RPMI8226 (cell line): ENCODE data around the gene SLC7A8.
"Not testable (repeated sequence)": the region's sequence is repeated elsewhere in the genome, so short reads cannot be mapped to it uniquely, and the experiment has no call there.

Source experiments
- DNase-seq: peaks from one replicate; pipeline ENCODE4 v3.0.0-alpha.2; 2015

The SLC7A8 gene

GRCh38 chr14:23183479-23183878, at the start of gene SLC7A8:
Gene SLC7A8, minus strand, starts transcription at chr14:23183660. Its CDS starts 746 bp downstream, at chr14:23182914.
- peak; percentile 44 for DNase-seq

GRCh38 chr14:23232241-23232808, 48.9 kb upstream of the SLC7A8 start:
- not testable (repeated sequence) for DNase-seq

GRCh38 chr14:23228812-23229211, 45.4 kb upstream of the SLC7A8 start:
- no peak for DNase-seq

DNA sequence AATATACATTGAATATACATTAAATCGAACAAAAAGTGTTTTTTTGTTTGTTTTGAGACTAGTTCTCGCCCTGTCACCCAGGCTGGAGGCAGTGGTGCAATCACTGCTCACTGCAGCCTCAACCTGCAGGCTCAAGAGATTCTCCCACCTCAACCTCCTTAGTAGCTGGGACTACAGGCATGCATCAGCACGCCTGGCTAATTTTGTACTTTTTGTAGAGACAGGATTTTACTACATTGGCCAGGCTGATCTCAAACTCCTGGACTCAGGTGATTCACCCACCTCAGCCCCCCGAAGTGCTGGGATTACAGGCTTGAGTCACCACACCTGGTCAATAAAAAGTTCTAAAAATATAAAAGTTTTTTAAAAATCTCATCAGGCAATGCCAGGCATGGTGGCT, 44.1 kb upstream of the SLC7A8 start:
- DNase-seq, result no peak

DNA sequence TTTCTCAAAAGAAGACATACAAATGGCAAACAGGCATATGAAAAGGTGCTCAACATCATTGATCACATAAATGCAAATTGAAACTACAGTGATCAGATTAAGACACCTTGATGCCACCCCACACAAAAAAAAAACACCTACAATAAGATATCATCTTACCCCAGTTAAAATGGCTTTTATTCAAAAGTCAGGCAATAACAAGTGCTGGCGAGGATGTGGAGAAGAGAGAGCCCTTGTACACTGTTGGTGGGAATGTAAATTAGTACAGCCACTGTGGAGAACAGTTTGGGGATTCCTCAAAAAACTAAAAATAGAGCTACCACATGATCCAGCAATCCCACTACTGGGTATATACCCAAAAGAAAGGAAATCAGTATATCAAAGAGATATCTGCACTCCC, 41.5 kb upstream of the SLC7A8 start:
- not testable (repeated sequence) for DNase-seq

- DNase-seq, result no peak
These were observed 35.6 kb upstream of the SLC7A8 start for GRCh38 chr14:23219075-23219474.

DNA sequence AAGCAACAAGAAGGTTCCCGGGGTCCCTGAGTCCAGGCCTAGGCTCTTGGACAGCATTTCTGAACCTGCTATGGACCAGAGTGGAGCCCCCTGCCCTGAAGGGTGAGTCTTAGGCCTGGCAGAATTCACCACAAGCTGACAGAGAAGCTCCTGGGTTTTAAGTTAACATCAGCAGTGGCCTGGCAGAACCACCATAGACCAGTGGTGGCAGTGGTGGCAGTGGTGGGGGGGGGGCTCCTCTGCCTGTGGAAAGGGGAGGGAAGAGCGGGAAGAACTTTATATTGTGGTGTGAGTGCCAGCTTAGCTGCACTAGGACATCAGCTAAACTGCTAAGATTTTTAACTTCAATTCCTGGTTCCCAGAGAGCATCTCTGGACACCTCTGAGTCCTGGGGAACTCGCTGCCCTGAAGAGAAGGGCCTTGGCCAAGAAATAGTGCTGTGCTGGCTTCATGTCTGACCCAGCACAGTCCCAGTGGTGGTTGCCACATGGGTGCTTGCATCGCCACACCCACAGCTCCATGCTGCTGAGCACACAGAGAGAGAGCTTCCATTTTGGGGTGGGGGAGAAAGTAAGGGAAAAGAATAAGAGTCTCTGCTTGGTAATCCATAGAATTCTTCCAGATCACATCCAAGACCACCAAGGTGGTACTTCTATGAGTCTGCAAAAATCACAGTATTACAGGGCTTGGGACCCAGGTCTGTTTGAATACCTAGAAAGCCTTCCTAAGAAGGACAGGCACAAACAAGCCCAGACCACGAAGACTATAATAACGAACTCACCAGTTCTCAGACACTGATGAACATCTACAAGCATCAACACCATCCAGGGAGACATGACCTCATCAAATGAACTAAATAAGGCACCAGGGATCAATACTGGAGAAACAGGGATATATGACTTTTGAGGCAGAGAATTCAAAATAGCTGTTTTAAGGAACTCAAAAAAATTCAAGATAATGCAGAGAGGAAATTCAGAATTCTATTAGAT, 33.9 kb upstream of the SLC7A8 start:
- DNase-seq, result no peak

GRCh38 chr14:23215421-23215820, 32.0 kb upstream of the SLC7A8 start:
- no peak for DNase-seq

GRCh38 chr14:23209651-23210423, 26.4 kb upstream of the SLC7A8 start:
- DNase-seq, result no peak

- no peak for DNase-seq
These were observed 24.9 kb upstream of the SLC7A8 start for GRCh38 chr14:23208324-23208723.

DNA sequence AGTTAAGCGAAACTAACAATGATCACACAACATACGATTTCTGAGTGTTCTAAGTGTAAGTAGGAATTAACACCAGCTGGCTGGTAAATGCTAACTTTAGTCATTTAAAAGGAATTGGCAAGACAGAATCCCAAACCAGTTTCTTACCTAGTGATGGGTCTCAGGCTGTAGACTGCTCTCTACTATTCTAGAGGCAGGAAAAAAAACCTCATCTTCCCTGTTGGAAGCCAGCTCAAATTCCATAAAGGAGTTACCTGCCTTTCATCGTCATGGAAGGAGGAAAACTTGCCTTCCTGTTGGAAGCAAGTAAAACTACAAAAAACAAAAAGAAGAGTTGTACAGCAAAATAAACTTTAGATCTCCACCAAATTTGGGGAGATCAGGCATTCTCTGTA, 23.7 kb upstream of the SLC7A8 start:
- DNase-seq, result no peak

DNA sequence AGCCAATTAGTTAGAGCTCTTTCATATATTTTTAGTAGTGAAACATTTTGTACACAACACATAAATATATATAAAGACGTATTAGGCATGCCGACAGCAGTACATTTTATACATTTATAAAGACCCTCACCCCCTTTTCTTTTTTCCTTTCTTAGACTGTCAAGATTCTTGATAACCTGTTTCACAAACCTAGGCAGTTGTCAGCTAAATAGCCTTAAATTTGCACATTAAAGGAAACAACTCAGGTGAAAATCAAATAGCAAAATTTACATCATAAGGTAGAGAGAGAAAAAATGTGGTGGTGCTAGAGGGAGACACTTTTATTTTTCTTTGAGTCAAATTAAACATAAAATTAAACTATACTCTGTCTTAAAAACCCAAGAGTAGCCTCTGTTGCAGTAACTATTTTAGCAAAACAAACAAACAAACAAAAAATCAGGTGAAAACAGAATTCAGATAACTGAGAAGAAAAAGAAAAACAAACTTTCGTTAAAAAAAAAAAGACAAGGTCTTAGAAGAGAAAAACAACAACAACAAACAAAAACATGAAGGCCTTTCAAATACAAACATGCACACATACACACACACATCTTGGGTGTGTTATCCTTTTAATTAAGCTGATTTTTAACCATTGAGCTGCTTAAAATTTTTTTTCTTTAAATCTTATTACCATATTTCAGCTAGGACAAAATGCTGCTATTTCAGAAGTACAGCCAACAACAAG, 23.1 kb upstream of the SLC7A8 start:
- no peak for DNase-seq

- DNase-seq, result no peak
These were observed 18.5 kb upstream of the SLC7A8 start for GRCh38 chr14:23202001-23202400.

GRCh38 chr14:23199141-23199540, 15.7 kb upstream of the SLC7A8 start:
- not testable (repeated sequence) for DNase-seq

DNA sequence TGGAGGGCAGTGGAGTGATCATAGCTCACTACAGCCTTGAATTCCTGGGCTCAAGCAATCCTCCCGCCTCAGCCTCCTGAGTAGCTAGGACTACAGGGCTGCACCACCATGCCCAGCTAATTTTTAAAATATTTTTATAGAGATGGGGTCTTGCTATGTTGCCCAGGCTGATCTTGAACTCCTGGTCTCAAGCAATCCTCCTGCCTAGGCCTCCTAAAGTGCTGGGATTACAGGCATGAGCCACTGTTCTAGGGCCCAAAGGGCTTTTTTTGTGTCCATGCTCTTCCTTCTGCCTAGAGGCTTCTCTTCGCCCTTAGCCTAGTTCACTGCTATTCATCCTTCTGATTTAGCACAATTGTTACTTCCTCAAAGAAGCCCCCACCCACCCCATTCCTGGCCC, 13.0 kb upstream of the SLC7A8 start:
- not testable (repeated sequence) for DNase-seq

DNA sequence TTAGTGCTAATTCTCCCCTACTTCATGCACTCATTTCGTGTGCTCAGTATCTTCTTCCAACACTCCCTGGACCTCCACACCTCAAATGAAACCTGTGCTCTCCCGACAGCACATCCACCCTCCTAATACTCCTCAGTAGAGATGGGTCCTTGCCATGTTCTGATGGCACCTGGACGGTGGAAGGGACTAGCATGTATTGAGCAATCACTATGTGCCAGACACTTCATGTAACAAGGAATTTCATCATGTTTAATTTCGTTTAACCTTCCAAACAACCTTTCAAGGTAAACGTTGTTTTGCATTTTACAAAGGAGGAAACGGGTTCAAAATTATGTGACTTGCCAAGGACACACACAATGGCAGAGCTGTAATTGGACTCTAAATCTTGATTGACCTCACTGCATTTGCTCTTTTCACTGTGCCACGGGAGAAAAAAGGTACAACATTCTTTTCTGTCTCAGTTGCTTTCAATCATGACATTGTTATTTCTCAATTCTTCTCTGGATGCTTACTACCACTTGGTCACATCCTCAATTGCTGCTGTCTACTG, 12.2 kb upstream of the SLC7A8 start:
- no peak for DNase-seq

DNA sequence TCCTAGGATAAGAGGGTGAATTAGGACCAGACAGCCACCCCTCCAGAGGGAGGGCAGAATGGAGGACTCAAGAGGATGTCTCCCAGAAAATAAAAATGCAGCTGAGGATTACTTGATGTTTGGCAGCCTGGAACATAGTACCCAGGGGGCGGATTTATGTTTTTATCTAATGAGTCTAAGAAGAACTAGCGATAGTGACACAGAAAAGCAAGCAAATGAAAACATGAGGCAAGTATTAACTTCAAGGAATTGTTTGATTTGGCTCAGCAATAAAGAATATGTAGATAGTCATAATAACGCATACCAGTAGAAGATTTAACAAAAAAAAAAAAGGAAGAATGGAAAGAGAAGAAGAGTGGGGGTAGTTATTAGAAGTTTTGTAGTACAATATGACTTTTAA, 10.0 kb upstream of the SLC7A8 start:
- no peak for DNase-seq

- no peak for DNase-seq
These were observed 4.5 kb upstream of the SLC7A8 start for GRCh38 chr14:23187925-23188324.

DNA sequence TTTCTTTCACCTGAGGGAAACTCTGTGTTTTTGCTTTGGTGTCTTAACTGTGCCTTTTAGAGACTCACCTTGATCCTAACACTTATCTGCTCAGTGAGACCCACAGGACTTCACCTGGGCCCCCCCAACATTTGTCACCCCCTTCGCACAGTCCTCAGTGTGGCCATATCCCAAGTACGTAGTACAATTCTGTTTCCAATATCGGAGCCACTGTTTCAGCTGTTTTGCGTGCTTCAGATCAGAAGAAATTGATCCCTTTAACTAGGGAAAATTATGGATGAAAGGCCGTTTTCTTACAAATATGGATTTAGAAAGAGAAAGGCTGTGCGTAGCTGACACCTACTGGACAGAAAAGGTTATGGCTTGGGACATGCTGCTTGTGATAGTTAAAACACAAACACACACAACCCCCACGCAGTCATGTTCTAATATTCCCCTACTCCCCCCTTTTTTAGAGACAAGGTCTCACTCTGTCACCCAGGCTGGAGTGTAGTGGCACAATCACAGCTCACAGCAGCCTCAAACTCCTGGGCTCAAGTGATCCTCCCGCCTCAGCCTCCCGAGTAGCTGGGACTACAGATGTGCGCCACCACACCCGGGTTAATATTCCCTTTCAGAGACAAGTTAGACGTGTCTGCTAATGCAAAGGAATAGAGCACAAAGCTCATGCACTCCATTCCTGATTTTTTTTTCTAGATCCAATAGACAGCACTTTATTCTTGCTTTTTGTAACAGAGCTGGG, 3.6 kb upstream of the SLC7A8 start:
- DNase-seq, result peak; percentile 45

DNA sequence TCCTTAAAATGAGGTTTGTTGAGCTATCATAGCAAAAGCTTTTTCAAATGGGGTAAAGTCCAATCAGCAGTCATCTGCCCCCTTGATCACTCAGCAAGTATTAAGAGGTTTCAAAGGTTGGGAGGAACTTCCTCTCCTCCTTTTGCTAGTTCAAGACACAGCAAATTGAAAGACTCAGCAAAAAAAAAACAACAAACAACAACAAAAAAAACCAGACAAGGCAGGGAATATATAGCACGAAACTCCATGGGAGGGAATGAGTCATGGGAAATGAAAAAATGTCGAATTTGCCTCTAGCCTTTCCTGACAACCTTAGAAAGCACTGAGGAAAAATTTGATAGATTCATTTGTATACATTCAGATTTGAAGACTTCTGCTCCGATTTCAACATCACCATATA, 1.6 kb upstream of the SLC7A8 start:
- DNase-seq, result peak; percentile 35

- no peak for DNase-seq
These were observed 346 bp downstream of the SLC7A8 start for GRCh38 chr14:23183158-23183470.
